Heart right ventricle (tissue), 16 donors: ENCODE measurements around the gene NFYA. TPM values are rescaled to one million over a fixed set of nuclear protein-coding genes. Genes with fewer than 3 reads are reported as not detected.

ENCODE experiments used
- ATAC-seq, 8 donors: fragments of 200-7000 bp; cut with Tn5 transposase; one replicate each; pipeline ENCODE4 v1.9.1; 2020; ENCODE audit warnings: mild to moderate bottlenecking in 8 of 8, moderate library complexity in 8 of 8, moderate number of reproducible peaks in 1 of 8
- DNase-seq, 2 donors: peaks; one replicate each; pipeline ENCODE4 v3.0.0-alpha.2; 2020
- H3K27ac ChIP-seq, 10 donors: fragments of 200-600 bp; sonication (generic) in 2 of 10; one replicate each; pipeline versions ENCODE4 v1.5.0 to v1.8.0; 2020 to 2022; ENCODE audit warnings: mild to moderate bottlenecking in 3 of 10
- H3K27me3 ChIP-seq, 7 donors: fragments of 200-600 bp; one replicate each; pipeline ENCODE4 v1.8.0; 2021 to 2022; ENCODE audit warnings: mild to moderate bottlenecking in 2 of 7
- H3K36me3 ChIP-seq, 9 donors: fragments of 200-600 bp; sonication (generic) in 1 of 9; one replicate each; pipeline versions ENCODE4 v1.5.0 to v1.8.0; 2020 to 2022; ENCODE audit warnings: mild to moderate bottlenecking in 2 of 9
- H3K4me1 ChIP-seq, 9 donors: fragments of 200-600 bp; sonication (generic) in 1 of 9; one replicate each; pipeline versions ENCODE4 v1.5.0 to v1.8.0; 2020 to 2022; ENCODE audit warnings: mild to moderate bottlenecking in 4 of 9
- H3K4me3 ChIP-seq, 10 donors: fragments of 200-600 bp; sonication (generic) in 2 of 10; one replicate each; pipeline versions ENCODE4 v1.5.0 to v1.8.0; 2020 to 2022; ENCODE audit warnings: mild to moderate bottlenecking in 7 of 10, moderate library complexity in 2 of 10
- H3K9me3 ChIP-seq, 11 donors: fragments of 200-600 bp in 10 of 11; sonication (generic) in 2 of 11; one replicate each; pipeline versions ENCODE4 v1.5.0 to v1.8.0; 2013 to 2022; ENCODE audit warnings: mild to moderate bottlenecking in 2 of 11, control low read depth in 1 of 11, moderate library complexity in 1 of 11
- WGBS, 2 donors: extraction: QIAGEN DNeasy Blood & Tissue Kit; methylation state at CpG; one replicate each; pipeline ENCODE4 v1.1.7; 2013; ENCODE audit warnings: inconsistent platforms in 1 of 2; 5-methylcytosine and 5-hydroxymethylcytosine counted together
- intact Hi-C, 10 donors: fragments of 100-400 bp; cut with DNase I; formaldehyde crosslinking; loops; one replicate each; pipeline versions ENCODE4 v1.11.1 to v1.14.2; 2022
- polyA plus RNA-seq, 2 donors: library from polyadenylated mRNA; stranded (reverse); fragments of 200-250 nt; gene quantifications; one replicate each; pipeline ENCODE4 v1.2.3, GENCODE V29; 2013
- total RNA-seq, 10 donors: library from RNA; stranded (reverse); fragmentation: NEBNext Ultra II Directional in 3 of 10; extraction: Animal tissue kit (Norgen Biotek cat#: 25700) in 3 of 10; gene quantifications; one replicate each; pipeline versions ENCODE4 v1.2.1 to v1.2.4, GENCODE V29; 2021 to 2023
- TF ChIP-seq, protein P1 (sequence below), 9 donors: fragments of 200-600 bp; sonication (generic) in 2 of 9; IDR thresholded peaks; one replicate each; pipeline versions ENCODE4 v1.5.0 to v1.8.0; 2021 to 2022; ENCODE audit warnings: antibody characterized with exemption in 9 of 9, mild to moderate bottlenecking in 5 of 9, moderate library complexity in 1 of 9
- donor health status: Arrhythmogenic right ventricular cardiomyopathy.
- donor health status: ischemic (EF 13 %, LVEDD 7.1; RV severe dilation, severe dysfunction).
- donor health status: healthy with polysubstance abuse.
- donor health status: DM: no; HTN: yes; CAD: no.
- donor health status: DM: no; HTN: no; CAD: no.
- donor health status: ischemic (EF 25% LVEDD 6.9; RV normal size, moderate dysfunction).
- donor health status: ischemic (EF 25% LVEDD 5.7; RV mildly dilated, moderate dysfunction).
- donor health status: healthy.
- donor health status: DM: yes; HTN: yes; CAD: no.
- donor health status: Ischemic cardiomyopathy.
- donor health status: ischemic (EF 35%, LVEDD 5.7; RV mildly dilated, moderate dysfunction).
- donor health status: nonischemic (EF 11% LVEDD 7.7; RV severe dilation, severe dysfunction).
- donor health status: DM: yes; HTN: yes; CAD: no.
- donor health status: PGD.
- donor health status: ischemic (EF 29% LVEDD 5.4; RV normal size, mild dysfunction).
- donor health status: nonischemic (EF 23%, LVEDD 6.1; RV moderate dilation, normal function).

The NFYA gene
- total and polyA plus RNA-seq, 12 donors, result 4.2 to 12.0 (median 10.3) TPM

DNA sequence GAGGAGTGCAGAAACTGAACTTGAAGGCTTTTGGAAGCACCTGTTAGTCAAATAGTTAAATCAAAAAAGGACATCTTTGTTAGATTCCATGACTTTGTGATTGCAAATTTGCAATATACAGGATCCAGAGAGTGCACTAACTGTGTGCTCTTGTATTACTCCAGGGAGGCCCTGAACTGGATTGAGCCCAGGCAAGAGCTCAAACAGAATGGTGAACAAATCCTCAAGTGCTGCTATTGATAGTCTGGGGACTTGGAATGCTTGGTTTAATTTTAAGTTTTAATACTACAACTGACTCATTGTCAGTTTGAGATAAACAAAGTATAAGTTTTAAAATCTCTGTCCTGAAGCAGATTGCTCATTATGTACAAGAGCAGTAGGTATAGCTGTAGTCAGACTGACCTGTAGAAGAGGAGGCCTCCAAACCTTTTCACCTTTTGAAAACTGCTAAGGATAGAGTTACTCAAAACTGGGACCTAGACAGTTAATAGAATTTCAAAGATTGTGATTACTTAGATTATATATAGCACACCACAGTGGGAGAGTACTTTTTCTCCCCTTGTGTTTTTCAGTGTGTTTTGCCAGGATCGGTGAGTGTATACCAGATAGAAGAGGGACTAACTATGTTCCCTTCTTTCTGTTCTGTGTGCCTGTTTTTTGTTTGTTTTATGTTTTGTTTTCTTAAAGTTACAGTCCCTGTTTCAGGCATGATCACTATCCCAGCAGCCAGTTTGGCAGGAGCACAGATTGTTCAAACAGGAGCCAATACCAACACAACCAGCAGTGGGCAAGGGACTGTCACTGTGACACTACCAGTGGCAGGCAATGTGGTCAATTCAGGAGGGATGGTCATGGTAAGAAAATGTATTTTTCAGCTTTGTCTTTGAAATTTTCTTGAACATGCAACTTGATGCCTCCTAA is 18.3 kb downstream of the NFYA start:
- H3K4me1 ChIP-seq, result peaks cover 0 to 11% (median 0%) of the 10 kb centered on the region in 9 donors
- no peak overlapping the region for H3K4me3 ChIP-seq
- ATAC-seq (peak in 1 of 8 donors; percentile 29), DNase-seq (no peak)
- no peaks in the 10 kb centered on the region for H3K9me3 ChIP-seq
- peak overlapping the region in 1 of 10 donors; percentile 1 for H3K27ac ChIP-seq
- H3K36me3 ChIP-seq, result peaks cover 0 to 100% (median 56%) of the 10 kb centered on the region in 9 donors
- TF ChIP-seq, protein P1, sequence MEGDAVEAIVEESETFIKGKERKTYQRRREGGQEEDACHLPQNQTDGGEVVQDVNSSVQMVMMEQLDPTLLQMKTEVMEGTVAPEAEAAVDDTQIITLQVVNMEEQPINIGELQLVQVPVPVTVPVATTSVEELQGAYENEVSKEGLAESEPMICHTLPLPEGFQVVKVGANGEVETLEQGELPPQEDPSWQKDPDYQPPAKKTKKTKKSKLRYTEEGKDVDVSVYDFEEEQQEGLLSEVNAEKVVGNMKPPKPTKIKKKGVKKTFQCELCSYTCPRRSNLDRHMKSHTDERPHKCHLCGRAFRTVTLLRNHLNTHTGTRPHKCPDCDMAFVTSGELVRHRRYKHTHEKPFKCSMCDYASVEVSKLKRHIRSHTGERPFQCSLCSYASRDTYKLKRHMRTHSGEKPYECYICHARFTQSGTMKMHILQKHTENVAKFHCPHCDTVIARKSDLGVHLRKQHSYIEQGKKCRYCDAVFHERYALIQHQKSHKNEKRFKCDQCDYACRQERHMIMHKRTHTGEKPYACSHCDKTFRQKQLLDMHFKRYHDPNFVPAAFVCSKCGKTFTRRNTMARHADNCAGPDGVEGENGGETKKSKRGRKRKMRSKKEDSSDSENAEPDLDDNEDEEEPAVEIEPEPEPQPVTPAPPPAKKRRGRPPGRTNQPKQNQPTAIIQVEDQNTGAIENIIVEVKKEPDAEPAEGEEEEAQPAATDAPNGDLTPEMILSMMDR (IDR thresholded peaks at IDR 0.05), result no peak
- no peaks in the 10 kb centered on the region for H3K27me3 ChIP-seq
- WGBS, 2 donors, result 27 to 40% methylated on average over 1 of the region's 1 CpG
- intact Hi-C loops, result loop anchor here in 8 of 10 donors (5.0 to 10.0 kb wide), 2 partner anchors 224 to 226 kb away; no protein-coding TSS in a partner anchor

DNA sequence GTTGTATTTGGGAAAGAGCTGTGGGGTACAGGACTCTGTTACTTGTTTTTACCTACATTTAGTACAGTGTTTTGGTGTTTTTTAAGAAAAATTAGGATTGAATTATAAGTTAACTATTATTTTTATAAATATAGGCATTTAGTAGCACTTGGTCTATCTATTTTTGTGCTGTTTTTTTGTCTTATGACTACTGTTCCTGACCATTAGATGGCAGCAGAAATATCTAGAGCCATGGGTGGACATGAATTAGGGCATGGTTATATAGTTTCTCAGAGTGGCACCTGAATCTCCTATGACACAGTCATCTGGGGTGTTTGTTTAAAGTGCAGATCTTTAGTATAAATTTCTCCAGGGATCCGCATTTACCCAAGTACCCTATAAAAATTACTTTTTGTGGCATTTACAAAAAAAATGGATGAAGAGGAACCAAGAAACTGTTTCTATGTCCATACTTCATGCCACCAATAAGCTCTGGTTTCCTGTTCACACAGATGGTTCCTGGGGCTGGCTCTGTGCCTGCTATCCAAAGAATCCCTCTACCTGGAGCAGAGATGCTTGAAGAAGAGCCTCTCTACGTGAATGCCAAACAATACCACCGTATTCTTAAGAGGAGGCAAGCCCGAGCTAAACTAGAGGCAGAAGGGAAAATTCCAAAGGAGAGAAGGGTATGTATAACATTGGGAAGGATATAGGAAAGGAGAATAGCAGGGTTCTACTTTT is 19.8 kb downstream of the NFYA start:
- TF ChIP-seq, protein P1 (IDR thresholded peaks at IDR 0.05), result peak in 6 of 9 donors; percentile 19 to 41 (median 29)
- H3K27me3 ChIP-seq, result no peaks in the 10 kb centered on the region
- ATAC-seq (no peak), DNase-seq (no peak)
- 91 to 94% methylated on average over 4 of the region's 4 CpGs for WGBS, 2 donors
- peaks cover 0 to 13% (median under 1%) of the 10 kb centered on the region in 9 donors for H3K4me1 ChIP-seq
- no peaks in the 10 kb centered on the region for H3K9me3 ChIP-seq
- intact Hi-C loops, result loop anchor here in 8 of 10 donors (5.0 to 10.0 kb wide), 2 partner anchors 222 to 225 kb away; no protein-coding TSS in a partner anchor
- peaks cover 0 to 100% (median 60%) of the 10 kb centered on the region in 9 donors for H3K36me3 ChIP-seq
- no peak overlapping the region for H3K4me3 ChIP-seq
- H3K27ac ChIP-seq, result no peak overlapping the region

DNA sequence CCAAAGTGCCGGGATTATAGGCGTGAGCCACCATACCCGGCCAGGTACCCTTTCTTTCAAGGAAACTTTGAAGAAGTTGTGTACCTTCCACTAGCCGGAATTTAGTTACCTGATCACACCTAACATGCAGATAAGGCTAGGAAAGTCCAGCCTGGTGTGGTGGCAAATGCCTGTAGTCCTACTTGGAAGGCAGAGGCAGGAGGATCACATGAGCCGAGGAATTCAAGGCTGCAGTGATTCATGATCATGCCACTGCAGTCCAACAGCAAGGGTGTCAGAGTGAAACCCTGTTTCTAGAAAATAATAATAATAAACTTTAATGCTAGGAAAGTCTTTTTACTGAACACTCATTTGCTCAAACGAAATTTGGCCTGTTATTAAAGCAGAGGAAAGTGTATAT is 21.0 kb downstream of the NFYA start:
- DNase-seq, result no peak
- 91 to 94% methylated on average over 6 of the region's 6 CpGs for WGBS, 2 donors
- Histone ChIP-seq H3K36me3 (peaks cover 0 to 100% (median 64%) of the 10 kb centered on the region in 9 donors), H3K27ac (no peak overlapping the region), H3K9me3 (no peaks in the 10 kb centered on the region), H3K27me3 (no peaks in the 10 kb centered on the region), H3K4me1 (peaks cover 0 to 24% (median 11%) of the 10 kb centered on the region in 9 donors), H3K4me3 (no peak overlapping the region)
- TF ChIP-seq, protein P1 (IDR thresholded peaks at IDR 0.05), result no peak
- ATAC-seq, result peak in 1 of 8 donors; percentile 55
- intact Hi-C loops, result loop anchor here in 8 of 10 donors (5.0 to 10.0 kb wide), 2 partner anchors 221 to 224 kb away; no protein-coding TSS in a partner anchor
